Measurements from ENCODE around the gene ZSCAN30.
"Not testable (repeated sequence)": the region's sequence is repeated elsewhere in the genome, so short reads cannot be mapped to it uniquely, and the experiment has no call there.

The ZSCAN30 gene

DNA sequence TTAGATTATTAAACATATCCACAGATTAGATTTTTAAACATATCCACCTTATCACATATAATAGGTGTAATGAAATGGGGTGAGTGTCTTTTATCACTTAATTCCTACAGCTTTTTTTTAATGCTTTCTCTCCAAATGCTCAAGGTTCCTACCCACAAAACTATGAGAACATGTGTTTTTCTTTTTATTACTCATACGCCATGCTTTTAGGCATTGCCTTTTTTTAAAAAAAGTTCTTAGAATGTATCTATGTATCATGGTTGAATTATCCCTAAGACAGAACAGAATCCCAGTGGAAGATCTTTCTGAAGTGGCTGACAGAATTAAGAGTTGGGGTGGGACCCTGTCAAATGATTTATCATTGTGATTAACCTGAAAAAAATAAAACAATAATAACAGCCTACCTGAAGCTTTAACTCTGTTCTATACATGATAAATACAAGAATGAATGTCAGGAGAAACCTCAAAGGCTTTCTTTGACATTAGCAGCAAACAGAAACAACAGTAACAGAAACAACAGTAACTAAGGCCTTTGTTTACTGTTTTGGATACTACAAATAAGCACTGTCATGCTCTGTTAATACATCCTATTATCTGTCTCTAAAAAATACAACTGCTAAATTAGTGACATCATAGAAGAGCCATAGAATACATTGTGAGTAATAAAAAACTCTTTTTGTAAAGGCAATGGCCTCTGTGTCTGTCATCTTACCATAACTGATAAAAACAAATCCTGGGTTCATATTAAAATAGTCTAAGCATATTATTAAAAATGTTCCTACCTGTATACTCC lies 53.3 kb downstream of the ZSCAN30 start:
- DNase-seq (ENCODE audit: low read depth) = no peak

DNA sequence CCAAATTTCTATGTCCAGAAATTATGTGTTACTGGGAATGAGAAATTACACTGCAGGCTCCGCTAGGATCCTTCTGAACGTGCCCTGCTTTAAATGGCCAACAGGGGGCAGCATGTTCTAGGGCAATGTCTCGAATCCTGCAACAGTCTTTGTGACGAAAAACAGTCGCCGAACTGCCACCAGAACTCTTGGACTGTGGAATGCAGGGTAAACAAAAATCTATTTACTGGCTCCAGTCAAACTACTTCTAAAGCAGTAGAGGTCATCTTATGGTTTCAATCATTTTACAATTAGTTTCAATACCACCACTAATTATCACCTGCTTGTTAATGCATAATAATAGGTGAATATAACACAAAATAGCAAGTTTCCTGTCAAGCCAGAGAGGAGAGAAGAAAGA lies 59.0 kb downstream of the ZSCAN30 start:
- DNase-seq (ENCODE audit: low read depth) = peak; percentile 48

DNA sequence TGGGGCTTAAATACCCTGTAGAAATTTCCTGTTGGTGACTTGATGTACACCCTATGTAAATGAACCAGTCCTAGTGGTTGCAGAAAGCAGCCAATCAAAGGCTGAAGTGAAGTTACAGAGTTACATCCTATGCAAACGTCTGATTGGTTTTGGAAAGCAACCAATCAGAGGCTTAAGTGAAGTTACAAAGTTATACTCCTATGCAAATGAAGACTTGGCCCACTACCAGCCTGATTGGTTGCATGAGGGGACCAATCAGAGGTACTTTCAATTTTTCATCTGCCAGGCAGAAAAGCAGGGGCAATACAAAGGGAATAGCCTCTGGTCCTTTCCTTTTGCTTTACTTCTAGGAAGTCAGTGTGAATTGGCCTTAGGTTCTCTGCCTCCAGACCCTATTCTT lies 62.8 kb downstream of the ZSCAN30 start:
- DNase-seq (ENCODE audit: low read depth) = no peak

DNA sequence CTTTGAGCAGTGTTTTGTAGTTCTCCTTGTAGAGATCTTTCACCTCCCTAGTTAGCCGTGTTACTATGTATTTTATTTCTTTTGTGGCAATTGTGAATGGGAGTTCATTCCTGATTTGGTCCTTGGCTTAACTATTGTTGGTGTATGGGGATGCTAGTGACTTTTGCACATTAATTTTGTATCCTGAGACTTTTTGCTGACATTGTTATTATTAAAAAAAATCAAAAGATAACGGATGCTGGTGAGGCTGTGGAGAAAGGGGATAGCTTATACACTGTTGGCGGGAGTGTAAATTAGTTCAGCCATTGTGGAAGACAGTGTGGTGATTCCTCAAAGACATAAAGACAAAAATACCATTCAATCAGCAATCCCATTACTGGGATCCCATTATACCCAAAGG lies 66.2 kb downstream of the ZSCAN30 start:
- DNase-seq (ENCODE audit: low read depth) = no peak

DNA sequence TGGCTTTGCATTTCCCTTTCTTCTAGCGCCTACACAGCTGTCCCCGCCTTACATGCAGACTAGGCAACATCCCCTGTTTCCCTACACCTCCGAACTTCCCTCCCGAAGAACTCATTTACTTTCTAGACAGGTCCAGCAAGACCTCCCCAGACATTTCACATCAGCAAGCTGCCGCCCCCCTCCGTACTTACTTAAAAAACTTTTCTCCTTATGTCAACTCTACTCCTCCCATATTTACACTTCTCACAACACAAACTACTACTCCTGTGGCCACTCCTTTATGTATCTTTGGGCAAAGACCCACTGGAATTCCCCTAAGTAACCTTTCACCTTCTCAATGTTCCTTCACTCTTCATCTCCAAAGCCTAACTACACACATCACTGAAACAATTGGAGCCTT lies 69.6 kb downstream of the ZSCAN30 start:
- DNase-seq (ENCODE audit: low read depth) = no peak

DNA sequence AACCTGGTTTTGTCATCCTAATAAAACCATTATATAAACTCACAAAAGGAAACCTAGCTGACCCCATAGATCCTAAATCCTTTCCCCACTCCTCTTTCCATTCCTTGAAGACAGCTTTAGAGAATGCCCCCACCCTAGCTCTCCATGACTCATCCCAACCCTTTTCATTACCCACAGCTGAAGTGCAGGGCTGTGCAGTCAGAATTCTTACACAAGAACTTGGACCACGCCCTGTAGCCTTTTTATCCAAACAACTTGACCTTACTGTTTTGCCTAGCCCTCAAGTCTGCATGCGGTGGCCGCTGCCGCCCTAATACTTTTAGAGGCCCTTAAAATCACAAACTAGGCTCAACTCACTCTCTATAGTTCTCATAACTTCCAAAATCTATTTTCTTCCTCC lies 70.7 kb downstream of the ZSCAN30 start:
- DNase-seq (ENCODE audit: low read depth) = not testable (repeated sequence)

- not testable (repeated sequence) for DNase-seq (ENCODE audit: low read depth)
Observed at GRCh38 chr18:35216611-35217010, 73.4 kb downstream of the ZSCAN30 start.

- DNase-seq (ENCODE audit: low read depth) = no peak
Observed at GRCh38 chr18:35215026-35215425, 75.0 kb downstream of the ZSCAN30 start.

DNA sequence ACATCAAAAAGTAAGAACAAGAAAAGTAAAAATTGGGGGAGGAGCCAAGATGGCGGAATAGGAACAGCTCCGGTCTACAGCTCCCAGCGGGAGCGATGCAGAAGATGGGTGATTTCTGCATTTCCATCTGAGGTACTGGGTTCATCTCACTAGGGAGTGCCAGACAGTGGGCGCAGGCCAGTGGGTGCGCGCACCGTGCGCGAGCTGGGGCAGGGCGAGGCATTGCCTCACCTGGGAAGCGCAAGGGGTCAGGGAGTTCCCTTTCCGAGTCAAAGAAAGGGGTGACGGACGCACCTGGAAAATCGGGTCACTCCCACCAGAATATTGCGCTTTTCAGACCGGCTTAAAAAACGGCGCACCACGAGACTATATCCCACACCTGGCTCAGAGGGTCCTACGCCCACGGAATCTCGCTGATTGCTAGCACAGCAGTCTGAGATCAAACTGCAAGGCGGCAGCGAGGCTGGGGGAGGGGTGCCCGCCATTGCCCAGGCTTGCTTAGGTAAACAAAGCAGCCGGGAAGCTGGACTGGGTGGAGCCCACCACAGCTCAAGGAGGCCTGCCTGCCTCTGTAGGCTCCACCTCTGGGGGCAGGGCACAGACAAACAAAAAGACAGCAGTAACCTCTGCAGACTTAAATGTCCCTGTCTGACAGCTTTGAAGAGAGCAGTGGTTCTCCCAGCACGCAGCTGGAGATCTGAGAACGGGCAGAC lies 84.1 kb downstream of the ZSCAN30 start:
- DNase-seq (ENCODE audit: low read depth) = not testable (repeated sequence)

- DNase-seq (ENCODE audit: low read depth) = no peak
Observed at GRCh38 chr18:35205199-35205712, 84.8 kb downstream of the ZSCAN30 start.

GRCh38 chr18:35203067-35203466 lies 87.0 kb downstream of the ZSCAN30 start:
- no peak for DNase-seq (ENCODE audit: low read depth)

DNA sequence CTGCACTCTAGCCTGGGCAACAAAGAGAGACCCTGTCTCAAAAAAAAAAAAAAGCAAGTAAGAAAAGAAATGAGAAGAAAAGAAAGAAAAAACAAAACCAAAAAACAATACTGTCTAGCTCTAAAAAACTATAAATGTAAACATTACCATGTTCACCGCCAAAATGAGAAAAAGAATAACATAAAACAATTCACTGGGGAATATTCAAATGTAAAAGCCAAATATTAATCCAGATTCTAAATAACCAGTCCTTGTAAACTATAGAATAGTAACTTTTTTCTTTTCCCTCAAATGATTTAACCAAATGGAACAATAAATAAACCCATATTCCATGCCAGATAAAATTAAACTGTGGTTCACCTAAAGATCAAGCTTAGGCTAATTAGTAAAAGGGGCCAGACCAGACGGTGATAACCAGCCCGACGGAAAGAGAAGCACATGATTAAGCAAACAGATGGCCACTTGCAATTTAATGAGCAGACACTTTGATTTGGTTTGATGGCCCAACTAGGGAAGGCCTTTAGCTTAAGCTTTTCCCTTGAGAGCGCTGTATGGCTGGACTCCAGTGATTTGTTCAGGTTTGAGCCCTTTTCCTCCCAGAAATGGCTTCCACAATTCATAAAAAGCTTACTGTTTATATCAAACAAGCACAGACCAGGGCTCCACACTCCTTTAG lies 88.6 kb downstream of the ZSCAN30 start:
- no peak for DNase-seq (ENCODE audit: low read depth)

Measured in stimulated activated CD8-positive, alpha-beta memory T cell treated with anti-CD3 and anti-CD28 coated beads, Interleukin-12 subunit alpha, Interleukin-12 subunit beta, amount 100 ng/mL, for 4 hours (primary cell).